Measurements from ENCODE around the gene PAX5.

DNA sequence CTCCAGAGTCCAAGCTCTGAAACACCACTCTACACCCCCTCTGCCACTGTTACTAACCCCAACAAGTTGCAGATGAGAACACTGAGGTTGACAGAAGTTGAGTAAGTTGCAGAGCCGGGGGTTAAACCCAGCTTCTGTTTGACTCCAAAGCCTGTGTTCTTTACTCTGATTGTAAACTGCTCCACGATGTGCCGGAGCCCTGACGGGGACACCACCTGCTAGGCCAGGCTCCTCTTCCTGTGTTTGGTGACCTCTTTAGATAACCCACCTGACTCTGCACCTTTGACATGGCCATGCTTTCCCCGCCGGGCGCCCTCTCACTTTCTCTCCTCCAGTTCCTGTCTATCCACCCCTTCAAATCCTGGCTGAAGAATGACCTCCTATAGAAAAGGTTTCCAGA lies 96.7 kb downstream of the PAX5 start:
- TF ChIP-seq, protein P1, sequence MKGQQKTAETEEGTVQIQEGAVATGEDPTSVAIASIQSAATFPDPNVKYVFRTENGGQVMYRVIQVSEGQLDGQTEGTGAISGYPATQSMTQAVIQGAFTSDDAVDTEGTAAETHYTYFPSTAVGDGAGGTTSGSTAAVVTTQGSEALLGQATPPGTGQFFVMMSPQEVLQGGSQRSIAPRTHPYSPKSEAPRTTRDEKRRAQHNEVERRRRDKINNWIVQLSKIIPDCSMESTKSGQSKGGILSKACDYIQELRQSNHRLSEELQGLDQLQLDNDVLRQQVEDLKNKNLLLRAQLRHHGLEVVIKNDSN (IDR thresholded peaks at IDR 0.05), result no peak
- TF ChIP-seq, protein P2, sequence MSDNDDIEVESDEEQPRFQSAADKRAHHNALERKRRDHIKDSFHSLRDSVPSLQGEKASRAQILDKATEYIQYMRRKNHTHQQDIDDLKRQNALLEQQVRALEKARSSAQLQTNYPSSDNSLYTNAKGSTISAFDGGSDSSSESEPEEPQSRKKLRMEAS (IDR thresholded peaks at IDR 0.05), result no peak
- TF ChIP-seq EP300 (IDR thresholded peaks at IDR 0.05; ENCODE audit: borderline replicate concordance) (no peak), FOXM1 (IDR thresholded peaks at IDR 0.05; ENCODE audit: borderline replicate concordance, low read depth) (no peak), ZBTB7A (IDR thresholded peaks at IDR 0.05; ENCODE audit: low read depth) (no peak), TAF1 (IDR thresholded peaks at IDR 0.05; ENCODE audit: low read depth) (no peak), CREB1 (IDR thresholded peaks at IDR 0.05; ENCODE audit: low read depth) (no peak)
